ENCODE results near the gene TMA7. TPM values are rescaled to one million over a fixed set of nuclear protein-coding genes. Genes with fewer than 3 reads are reported as not detected.

The TMA7 gene
- total and polyA plus RNA-seq, 2 of the 13 experiments (the other 11 are each of a cell fraction or from before 2014, with no cell fraction given), result 100 to 486 TPM

DNA sequence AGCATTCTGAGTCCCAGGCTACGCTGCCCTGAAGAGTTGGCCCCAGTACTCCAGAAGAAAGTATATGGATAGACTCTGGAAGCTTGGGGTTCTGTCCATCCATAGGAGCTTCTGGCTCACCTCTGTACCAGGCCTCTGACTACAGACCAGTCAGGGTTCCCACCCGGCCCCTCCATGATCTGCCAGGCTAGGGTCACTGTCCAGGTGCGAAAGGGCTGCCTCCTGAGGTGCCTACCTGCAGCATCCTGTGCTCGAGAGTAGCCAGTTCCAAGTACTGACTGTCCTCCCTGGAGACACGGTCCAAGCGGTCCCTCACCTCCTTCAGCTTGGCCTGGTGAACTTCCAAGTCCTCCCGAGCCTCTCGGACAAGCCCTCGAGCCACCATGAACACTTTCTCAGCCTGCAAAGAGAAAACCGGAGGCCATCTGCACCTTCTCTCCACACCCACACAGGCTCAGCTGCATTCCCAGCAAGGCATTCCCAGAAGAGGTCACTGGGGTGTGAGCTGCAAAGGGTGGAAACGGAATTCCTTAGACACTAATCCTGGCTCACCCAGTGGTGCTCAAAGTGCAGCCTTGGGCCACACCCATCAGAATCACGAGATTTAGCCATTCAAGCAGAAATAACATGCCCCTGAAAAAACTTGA, 6.5 kb upstream of the TMA7 start (continued):
- TF ChIP-seq, protein P1, sequence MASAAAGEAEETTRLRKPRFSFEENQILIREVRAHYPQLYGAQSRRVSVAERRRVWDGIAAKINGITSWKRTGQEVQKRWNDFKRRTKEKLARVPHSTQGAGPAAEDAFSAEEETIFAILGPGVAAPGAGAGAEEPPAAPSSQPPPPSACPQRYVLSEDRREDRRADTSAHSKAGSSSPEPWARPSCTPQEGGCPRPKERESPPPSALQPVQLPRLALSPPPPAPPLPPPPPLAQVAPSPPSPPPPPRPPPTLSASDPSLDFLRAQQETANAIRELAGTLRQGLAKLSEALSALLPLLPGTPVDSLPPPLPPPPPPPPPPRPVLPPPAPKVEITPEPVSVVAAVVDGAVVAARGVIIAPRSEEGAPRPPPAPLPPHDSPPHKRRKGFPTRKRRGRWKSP (CRISPR knock-in tag; IDR thresholded peaks at IDR 0.05), result no peak
- peak; percentile 80 for TF ChIP-seq PITX1 (CRISPR knock-in tag; IDR thresholded peaks at IDR 0.05)
- TF ChIP-seq ZBTB20 (CRISPR knock-in tag; IDR thresholded peaks at IDR 0.05; ENCODE audit: borderline replicate concordance, low read depth), result 0 out of 2 replicates have a peak, but pooled peaks have one; percentile 26
- TF ChIP-seq DMAP1 (CRISPR knock-in tag; IDR thresholded peaks at IDR 0.05), result 0 out of 2 replicates have a peak, but pooled peaks have one; percentile 23
- TF ChIP-seq SP5 (CRISPR knock-in tag; IDR thresholded peaks at IDR 0.05; ENCODE audit: borderline replicate concordance, low read depth), result peak; percentile 46; the same call in 1 of the 2 replicates
- TF ChIP-seq, protein P2, sequence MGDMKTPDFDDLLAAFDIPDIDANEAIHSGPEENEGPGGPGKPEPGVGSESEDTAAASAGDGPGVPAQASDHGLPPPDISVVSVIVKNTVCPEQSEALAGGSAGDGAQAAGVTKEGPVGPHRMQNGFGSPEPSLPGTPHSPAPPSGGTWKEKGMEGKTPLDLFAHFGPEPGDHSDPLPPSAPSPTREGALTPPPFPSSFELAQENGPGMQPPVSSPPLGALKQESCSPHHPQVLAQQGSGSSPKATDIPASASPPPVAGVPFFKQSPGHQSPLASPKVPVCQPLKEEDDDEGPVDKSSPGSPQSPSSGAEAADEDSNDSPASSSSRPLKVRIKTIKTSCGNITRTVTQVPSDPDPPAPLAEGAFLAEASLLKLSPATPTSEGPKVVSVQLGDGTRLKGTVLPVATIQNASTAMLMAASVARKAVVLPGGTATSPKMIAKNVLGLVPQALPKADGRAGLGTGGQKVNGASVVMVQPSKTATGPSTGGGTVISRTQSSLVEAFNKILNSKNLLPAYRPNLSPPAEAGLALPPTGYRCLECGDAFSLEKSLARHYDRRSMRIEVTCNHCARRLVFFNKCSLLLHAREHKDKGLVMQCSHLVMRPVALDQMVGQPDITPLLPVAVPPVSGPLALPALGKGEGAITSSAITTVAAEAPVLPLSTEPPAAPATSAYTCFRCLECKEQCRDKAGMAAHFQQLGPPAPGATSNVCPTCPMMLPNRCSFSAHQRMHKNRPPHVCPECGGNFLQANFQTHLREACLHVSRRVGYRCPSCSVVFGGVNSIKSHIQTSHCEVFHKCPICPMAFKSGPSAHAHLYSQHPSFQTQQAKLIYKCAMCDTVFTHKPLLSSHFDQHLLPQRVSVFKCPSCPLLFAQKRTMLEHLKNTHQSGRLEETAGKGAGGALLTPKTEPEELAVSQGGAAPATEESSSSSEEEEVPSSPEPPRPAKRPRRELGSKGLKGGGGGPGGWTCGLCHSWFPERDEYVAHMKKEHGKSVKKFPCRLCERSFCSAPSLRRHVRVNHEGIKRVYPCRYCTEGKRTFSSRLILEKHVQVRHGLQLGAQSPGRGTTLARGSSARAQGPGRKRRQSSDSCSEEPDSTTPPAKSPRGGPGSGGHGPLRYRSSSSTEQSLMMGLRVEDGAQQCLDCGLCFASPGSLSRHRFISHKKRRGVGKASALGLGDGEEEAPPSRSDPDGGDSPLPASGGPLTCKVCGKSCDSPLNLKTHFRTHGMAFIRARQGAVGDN (CRISPR knock-in tag; IDR thresholded peaks at IDR 0.05), result peak; percentile 39
- TF ChIP-seq ZNF605 (CRISPR knock-in tag; IDR thresholded peaks at IDR 0.05), result peak; percentile 22; the same call in 1 of the 2 replicates
- TF ChIP-seq BCL6 (CRISPR knock-in tag; IDR thresholded peaks at IDR 0.05), result 0 out of 2 replicates have a peak, but pooled peaks have one; percentile 25
- TF ChIP-seq ZNF160 (CRISPR knock-in tag; IDR thresholded peaks at IDR 0.05), result no peak
- TF ChIP-seq ZNF607 (CRISPR knock-in tag; IDR thresholded peaks at IDR 0.05; ENCODE audit: borderline replicate concordance), result no peak
- TF ChIP-seq EP300 (IDR thresholded peaks at IDR 0.05; ENCODE audit: low read depth in 2 of 2, low read length in 2 of 2), result peak in 1 of 2 experiments; percentile 29; a peak in 1 of 4 replicates
- no peak for TF ChIP-seq EP300 (CRISPR knock-in tag; IDR thresholded peaks at IDR 0.05; ENCODE audit: borderline replicate concordance)
- 0 out of 2 replicates have a peak, but pooled peaks have one; percentile 36 for TF ChIP-seq HIVEP1 (CRISPR knock-in tag; IDR thresholded peaks at IDR 0.05)
- peak; percentile 46; the same call in 1 of the 2 replicates for TF ChIP-seq NR2F6 (IDR thresholded peaks at IDR 0.05)
- TF ChIP-seq NR2F6 (CRISPR knock-in tag; IDR thresholded peaks at IDR 0.05), result peak; percentile 61; the same call in 1 of the 2 replicates
- TF ChIP-seq, protein P3, sequence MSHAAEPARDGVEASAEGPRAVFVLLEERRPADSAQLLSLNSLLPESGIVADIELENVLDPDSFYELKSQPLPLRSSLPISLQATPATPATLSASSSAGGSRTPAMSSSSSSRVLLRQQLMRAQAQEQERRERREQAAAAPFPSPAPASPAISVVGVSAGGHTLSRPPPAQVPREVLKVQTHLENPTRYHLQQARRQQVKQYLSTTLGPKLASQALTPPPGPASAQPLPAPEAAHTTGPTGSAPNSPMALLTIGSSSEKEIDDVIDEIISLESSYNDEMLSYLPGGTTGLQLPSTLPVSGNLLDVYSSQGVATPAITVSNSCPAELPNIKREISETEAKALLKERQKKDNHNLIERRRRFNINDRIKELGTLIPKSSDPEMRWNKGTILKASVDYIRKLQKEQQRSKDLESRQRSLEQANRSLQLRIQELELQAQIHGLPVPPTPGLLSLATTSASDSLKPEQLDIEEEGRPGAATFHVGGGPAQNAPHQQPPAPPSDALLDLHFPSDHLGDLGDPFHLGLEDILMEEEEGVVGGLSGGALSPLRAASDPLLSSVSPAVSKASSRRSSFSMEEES (CRISPR knock-in tag; IDR thresholded peaks at IDR 0.05), result peak; percentile 79; the same call in 1 of the 2 replicates
- TF ChIP-seq HNF4A (CRISPR knock-in tag; IDR thresholded peaks at IDR 0.05), result peak; percentile 77
- TF ChIP-seq, protein P4, sequence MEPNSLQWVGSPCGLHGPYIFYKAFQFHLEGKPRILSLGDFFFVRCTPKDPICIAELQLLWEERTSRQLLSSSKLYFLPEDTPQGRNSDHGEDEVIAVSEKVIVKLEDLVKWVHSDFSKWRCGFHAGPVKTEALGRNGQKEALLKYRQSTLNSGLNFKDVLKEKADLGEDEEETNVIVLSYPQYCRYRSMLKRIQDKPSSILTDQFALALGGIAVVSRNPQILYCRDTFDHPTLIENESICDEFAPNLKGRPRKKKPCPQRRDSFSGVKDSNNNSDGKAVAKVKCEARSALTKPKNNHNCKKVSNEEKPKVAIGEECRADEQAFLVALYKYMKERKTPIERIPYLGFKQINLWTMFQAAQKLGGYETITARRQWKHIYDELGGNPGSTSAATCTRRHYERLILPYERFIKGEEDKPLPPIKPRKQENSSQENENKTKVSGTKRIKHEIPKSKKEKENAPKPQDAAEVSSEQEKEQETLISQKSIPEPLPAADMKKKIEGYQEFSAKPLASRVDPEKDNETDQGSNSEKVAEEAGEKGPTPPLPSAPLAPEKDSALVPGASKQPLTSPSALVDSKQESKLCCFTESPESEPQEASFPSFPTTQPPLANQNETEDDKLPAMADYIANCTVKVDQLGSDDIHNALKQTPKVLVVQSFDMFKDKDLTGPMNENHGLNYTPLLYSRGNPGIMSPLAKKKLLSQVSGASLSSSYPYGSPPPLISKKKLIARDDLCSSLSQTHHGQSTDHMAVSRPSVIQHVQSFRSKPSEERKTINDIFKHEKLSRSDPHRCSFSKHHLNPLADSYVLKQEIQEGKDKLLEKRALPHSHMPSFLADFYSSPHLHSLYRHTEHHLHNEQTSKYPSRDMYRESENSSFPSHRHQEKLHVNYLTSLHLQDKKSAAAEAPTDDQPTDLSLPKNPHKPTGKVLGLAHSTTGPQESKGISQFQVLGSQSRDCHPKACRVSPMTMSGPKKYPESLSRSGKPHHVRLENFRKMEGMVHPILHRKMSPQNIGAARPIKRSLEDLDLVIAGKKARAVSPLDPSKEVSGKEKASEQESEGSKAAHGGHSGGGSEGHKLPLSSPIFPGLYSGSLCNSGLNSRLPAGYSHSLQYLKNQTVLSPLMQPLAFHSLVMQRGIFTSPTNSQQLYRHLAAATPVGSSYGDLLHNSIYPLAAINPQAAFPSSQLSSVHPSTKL (CRISPR knock-in tag; IDR thresholded peaks at IDR 0.05), result peak; percentile 55; the same call in 1 of the 2 replicates
- 0 out of 2 replicates have a peak, but pooled peaks have one; percentile 8 for TF ChIP-seq PHF8 (CRISPR knock-in tag; IDR thresholded peaks at IDR 0.05)
